Measurements from ENCODE around the gene DNAJC9.

DNAJC9 gene

GRCh38 chr10:73209705-73210104, 37.4 kb downstream of the DNAJC9 start:
- H3K9me3 ChIP-seq (ENCODE audit: control insufficient read depth, low read length): no peaks in the 10 kb centered on the region
- no peaks in the 10 kb centered on the region for H3K36me3 ChIP-seq (ENCODE audit: control insufficient read depth, insufficient read depth, low read length)
- no peaks in the 10 kb centered on the region for H3K27me3 ChIP-seq (ENCODE audit: control insufficient read depth, insufficient read depth, low read length)
- no peaks in the 10 kb centered on the region for H3K4me1 ChIP-seq (ENCODE audit: control insufficient read depth, insufficient read depth, low read length)
- no peak overlapping the region for H3K4me3 ChIP-seq (ENCODE audit: low read length)
- H3K9ac ChIP-seq (ENCODE audit: low read length): no peak overlapping the region

- no peaks in the 10 kb centered on the region for H3K27me3 ChIP-seq (ENCODE audit: control insufficient read depth, insufficient read depth, low read length)
- H3K36me3 ChIP-seq (ENCODE audit: control insufficient read depth, insufficient read depth, low read length): no peaks in the 10 kb centered on the region
- no peak overlapping the region for H3K4me3 ChIP-seq (ENCODE audit: low read length)
- H3K9ac ChIP-seq (ENCODE audit: low read length): no peak overlapping the region
- no peaks in the 10 kb centered on the region for H3K4me1 ChIP-seq (ENCODE audit: control insufficient read depth, insufficient read depth, low read length)
- no peaks in the 10 kb centered on the region for H3K9me3 ChIP-seq (ENCODE audit: control insufficient read depth, low read length)
Observed at GRCh38 chr10:73207883-73208282, 39.2 kb downstream of the DNAJC9 start.

- Histone ChIP-seq H3K9ac (ENCODE audit: low read length) (no peak overlapping the region), H3K4me1 (ENCODE audit: control insufficient read depth, insufficient read depth, low read length) (no peaks in the 10 kb centered on the region), H3K27me3 (ENCODE audit: control insufficient read depth, insufficient read depth, low read length) (no peaks in the 10 kb centered on the region), H3K36me3 (ENCODE audit: control insufficient read depth, insufficient read depth, low read length) (no peaks in the 10 kb centered on the region), H3K4me3 (ENCODE audit: low read length) (no peak overlapping the region), H3K9me3 (ENCODE audit: control insufficient read depth, low read length) (no peaks in the 10 kb centered on the region)
Observed at GRCh38 chr10:73206385-73206784, 40.7 kb downstream of the DNAJC9 start.

GRCh38 chr10:73205890-73206289, 41.2 kb downstream of the DNAJC9 start:
- Histone ChIP-seq H3K4me1 (ENCODE audit: control insufficient read depth, insufficient read depth, low read length) (no peaks in the 10 kb centered on the region), H3K9me3 (ENCODE audit: control insufficient read depth, low read length) (no peaks in the 10 kb centered on the region), H3K4me3 (ENCODE audit: low read length) (no peak overlapping the region), H3K27me3 (ENCODE audit: control insufficient read depth, insufficient read depth, low read length) (no peaks in the 10 kb centered on the region), H3K36me3 (ENCODE audit: control insufficient read depth, insufficient read depth, low read length) (no peaks in the 10 kb centered on the region), H3K9ac (ENCODE audit: low read length) (no peak overlapping the region)

- no peaks in the 10 kb centered on the region for H3K9me3 ChIP-seq (ENCODE audit: control insufficient read depth, low read length)
- no peaks in the 10 kb centered on the region for H3K4me1 ChIP-seq (ENCODE audit: control insufficient read depth, insufficient read depth, low read length)
- no peak overlapping the region for H3K4me3 ChIP-seq (ENCODE audit: low read length)
Observed at GRCh38 chr10:73205081-73205480, 42.0 kb downstream of the DNAJC9 start.

More at GRCh38 chr10:73205081-73205480, 42.0 kb downstream of the DNAJC9 start:
- Histone ChIP-seq H3K9ac (ENCODE audit: low read length) (no peak overlapping the region), H3K36me3 (ENCODE audit: control insufficient read depth, insufficient read depth, low read length) (no peaks in the 10 kb centered on the region), H3K27me3 (ENCODE audit: control insufficient read depth, insufficient read depth, low read length) (no peaks in the 10 kb centered on the region)
